Mucosa of rectum (tissue), 2 donors: Measurements from ENCODE around the gene ZNF524.

ENCODE experiments used
- H3K27ac ChIP-seq, 2 donors: one replicate each; pipeline ENCODE4 v1.7.0; 2013; ENCODE audit warnings: inconsistent platforms in 2 of 2, low read depth in 2 of 2, low read length in 2 of 2
- H3K27me3 ChIP-seq, 2 donors: one replicate each; pipeline ENCODE4 v1.7.0; 2013; ENCODE audit warnings: low read length in 2 of 2; ENCODE audit not compliant: control insufficient read depth in 2 of 2, insufficient read depth in 2 of 2
- H3K36me3 ChIP-seq, 2 donors: one replicate each; pipeline ENCODE4 v1.7.0; 2013; ENCODE audit warnings: low read length in 2 of 2; ENCODE audit not compliant: control insufficient read depth in 2 of 2, insufficient read depth in 2 of 2
- H3K4me1 ChIP-seq, 2 donors: one replicate each; pipeline ENCODE4 v1.7.0; 2013; ENCODE audit warnings: low read length in 2 of 2, mild to moderate bottlenecking in 1 of 2; ENCODE audit not compliant: control insufficient read depth in 2 of 2, insufficient read depth in 2 of 2
- H3K4me3 ChIP-seq, 2 donors: one replicate each; pipeline ENCODE4 v1.7.0; 2013; ENCODE audit warnings: low read length in 2 of 2
- H3K9ac ChIP-seq, 2 donors: one replicate each; pipeline ENCODE4 v1.7.0; 2013; ENCODE audit warnings: low read length in 2 of 2, low read depth in 1 of 2, mild to moderate bottlenecking in 1 of 2
- H3K9me3 ChIP-seq, 2 donors: one replicate each; pipeline ENCODE4 v1.7.0; 2013; ENCODE audit warnings: low read length in 2 of 2; ENCODE audit not compliant: control insufficient read depth in 2 of 2
- donor health status: healthy.
- donor health status: Normal muscosa, but diverticular disease.

Gene ZNF524

DNA sequence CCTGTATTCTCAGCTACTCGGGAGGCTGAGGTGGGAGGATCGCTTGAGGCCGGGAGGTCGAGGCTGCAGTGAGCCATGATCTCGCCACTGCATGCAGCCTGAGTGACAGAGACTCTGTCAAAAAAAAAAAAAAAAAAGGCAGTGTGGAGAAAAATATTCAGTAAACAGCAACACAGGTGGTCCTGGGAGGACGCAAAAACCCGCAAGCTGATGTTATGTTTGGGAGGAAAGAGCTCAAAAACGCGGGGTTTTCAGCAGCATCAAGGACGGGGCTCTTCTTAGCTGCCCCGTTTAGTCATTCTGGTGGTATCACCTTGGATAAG lies 24.9 kb downstream of the ZNF524 start:
- H3K9ac ChIP-seq: peak overlapping the region in 1 of 2 donors; percentile 54
- H3K4me3 ChIP-seq: peak overlapping the region; percentile 64 to 85
- H3K36me3 ChIP-seq: peaks cover 0 to 12% of the 10 kb centered on the region in 2 donors
- H3K27ac ChIP-seq: peak overlapping the region; percentile 96 to 97
- peaks cover 0 to 4% of the 10 kb centered on the region in 2 donors for H3K4me1 ChIP-seq
- H3K9me3 ChIP-seq: no peaks in the 10 kb centered on the region
- no peaks in the 10 kb centered on the region for H3K27me3 ChIP-seq

DNA sequence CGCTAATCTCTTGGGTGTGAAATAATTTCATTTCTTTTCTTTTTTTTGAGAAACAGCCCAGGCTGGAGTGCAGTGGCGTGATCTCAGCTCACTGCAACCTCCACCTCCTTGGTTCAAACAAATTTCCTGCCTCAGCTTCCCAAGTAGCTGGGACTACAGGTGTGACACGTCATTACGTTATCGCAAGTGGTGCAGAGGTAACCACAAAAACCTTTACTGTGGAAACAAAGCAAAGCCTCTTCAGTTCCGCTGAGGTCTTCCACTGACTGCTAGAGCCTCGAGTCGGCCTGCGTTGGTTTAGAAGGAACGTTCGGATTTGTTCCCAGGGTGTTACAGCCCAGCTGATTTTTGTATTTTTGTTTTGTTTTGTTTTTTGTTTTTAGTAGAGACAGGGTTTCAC lies 26.3 kb downstream of the ZNF524 start:
- Histone ChIP-seq H3K9ac (no peak overlapping the region), H3K36me3 (peaks cover 0 to 3% of the 10 kb centered on the region in 2 donors), H3K4me3 (no peak overlapping the region), H3K4me1 (peaks cover 0 to 4% of the 10 kb centered on the region in 2 donors), H3K27me3 (no peaks in the 10 kb centered on the region), H3K9me3 (no peaks in the 10 kb centered on the region), H3K27ac (no peak overlapping the region)

DNA sequence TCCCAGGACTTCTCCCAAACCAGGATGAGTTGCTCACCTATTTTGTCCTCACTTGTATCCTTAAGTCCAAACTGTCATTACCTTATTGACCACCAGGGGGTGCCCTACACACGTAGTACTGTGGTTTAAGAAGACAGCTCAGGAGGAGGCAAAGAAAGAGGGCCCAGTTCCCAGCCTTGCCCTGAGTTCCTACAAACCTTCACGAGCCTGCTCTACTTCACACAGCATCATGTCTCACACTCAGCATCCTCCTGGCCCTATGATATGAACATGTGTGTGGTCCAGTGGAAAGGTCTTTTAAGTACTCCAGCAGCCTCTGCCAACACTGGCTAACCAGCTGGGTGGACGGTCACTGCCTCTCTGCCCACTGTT lies 32.4 kb downstream of the ZNF524 start:
- no peaks in the 10 kb centered on the region for H3K36me3 ChIP-seq
- H3K27me3 ChIP-seq: no peaks in the 10 kb centered on the region
- H3K27ac ChIP-seq: no peak overlapping the region
- peak overlapping the region in 1 of 2 donors; percentile 60 for H3K9ac ChIP-seq
- H3K4me3 ChIP-seq: no peak overlapping the region
- H3K9me3 ChIP-seq: no peaks in the 10 kb centered on the region
- H3K4me1 ChIP-seq: peaks cover 16 to 25% of the 10 kb centered on the region in 2 donors

DNA sequence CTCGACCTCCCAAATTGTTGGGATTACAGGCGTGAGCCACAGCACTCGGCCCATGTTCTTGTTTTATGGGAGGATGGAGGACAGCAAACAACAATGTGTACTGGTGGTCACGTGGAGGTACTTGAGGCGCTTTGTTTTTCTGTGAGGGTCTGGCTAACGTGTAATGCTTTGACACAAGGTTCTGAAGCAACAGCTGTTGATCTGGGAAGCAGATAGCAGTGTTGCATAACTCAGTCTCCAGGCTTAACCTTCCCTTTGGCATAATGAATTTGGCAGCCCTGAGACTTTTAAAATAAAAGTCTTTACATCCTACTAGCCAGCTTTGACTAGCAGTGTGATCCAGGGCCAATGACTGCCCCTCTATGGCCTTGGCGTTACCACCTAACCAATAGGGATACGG lies 33.8 kb downstream of the ZNF524 start:
- Histone ChIP-seq H3K27ac (no peak overlapping the region), H3K36me3 (no peaks in the 10 kb centered on the region), H3K4me3 (peak overlapping the region in 1 of 2 donors; percentile 99), H3K9me3 (no peaks in the 10 kb centered on the region), H3K4me1 (peaks cover 16 to 26% of the 10 kb centered on the region in 2 donors), H3K9ac (no peak overlapping the region), H3K27me3 (no peaks in the 10 kb centered on the region)

DNA sequence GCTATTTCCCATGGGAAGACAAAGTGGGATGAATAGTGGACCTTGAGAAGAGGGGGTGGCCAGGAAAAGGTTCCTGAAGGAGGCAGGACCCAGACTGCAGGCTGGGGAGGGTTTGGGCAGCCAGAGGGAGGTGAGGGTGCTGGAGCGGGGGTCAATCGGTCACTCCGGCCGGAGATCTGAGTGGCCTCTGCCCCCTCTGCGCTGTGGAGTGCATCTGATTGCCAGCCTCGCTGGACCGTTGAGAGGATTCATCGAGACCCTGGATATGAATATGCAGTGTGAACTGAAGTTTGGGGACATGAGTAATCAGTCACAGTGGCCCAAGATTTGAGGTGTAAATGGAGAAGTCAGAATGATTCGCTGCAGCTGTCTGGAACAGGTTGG lies 35.2 kb downstream of the ZNF524 start:
- H3K4me3 ChIP-seq: peak overlapping the region; percentile 94 to 99
- H3K27ac ChIP-seq: peak overlapping the region; percentile 84 to 93
- H3K9ac ChIP-seq: peak overlapping the region; percentile 96 to 99
- peaks cover 21 to 30% of the 10 kb centered on the region in 2 donors for H3K4me1 ChIP-seq
- no peaks in the 10 kb centered on the region for H3K36me3 ChIP-seq
- no peaks in the 10 kb centered on the region for H3K9me3 ChIP-seq
- no peaks in the 10 kb centered on the region for H3K27me3 ChIP-seq

DNA sequence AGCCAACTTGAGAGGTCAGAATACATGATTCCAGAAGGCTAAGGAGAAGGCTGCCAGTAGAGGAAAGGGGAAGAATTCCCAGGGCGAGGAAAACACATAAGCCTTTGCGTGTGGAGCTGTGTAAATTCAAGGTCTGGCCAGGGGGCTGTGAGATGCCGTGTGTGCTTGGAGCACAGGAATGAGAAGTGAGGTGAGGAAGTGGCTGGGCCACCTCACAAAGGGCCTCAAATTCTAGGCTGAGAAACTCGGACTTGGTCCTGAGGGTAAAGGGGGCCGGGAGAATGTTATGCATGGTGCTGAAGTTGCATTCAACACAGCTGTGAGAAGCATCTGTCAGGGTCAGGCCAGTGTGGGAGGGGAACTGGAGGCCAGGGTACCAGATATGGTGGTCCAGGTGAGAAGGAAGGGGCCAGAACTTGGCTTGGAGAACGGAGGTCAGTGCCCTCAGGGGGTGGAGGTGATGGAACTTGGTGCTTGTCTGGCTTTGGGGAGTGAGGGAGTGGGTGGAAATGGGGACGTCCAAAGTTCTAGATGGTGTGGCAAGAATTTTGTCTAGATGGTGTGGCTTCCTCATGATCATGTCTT lies 35.9 kb downstream of the ZNF524 start:
- H3K36me3 ChIP-seq: no peaks in the 10 kb centered on the region
- H3K27ac ChIP-seq: peak overlapping the region in 1 of 2 donors; percentile 93
- H3K4me3 ChIP-seq: peak overlapping the region; percentile 94 to 99
- peaks cover 24 to 33% of the 10 kb centered on the region in 2 donors for H3K4me1 ChIP-seq
- H3K9ac ChIP-seq: peak overlapping the region; percentile 96 to 99
- H3K27me3 ChIP-seq: no peaks in the 10 kb centered on the region
- no peaks in the 10 kb centered on the region for H3K9me3 ChIP-seq

DNA sequence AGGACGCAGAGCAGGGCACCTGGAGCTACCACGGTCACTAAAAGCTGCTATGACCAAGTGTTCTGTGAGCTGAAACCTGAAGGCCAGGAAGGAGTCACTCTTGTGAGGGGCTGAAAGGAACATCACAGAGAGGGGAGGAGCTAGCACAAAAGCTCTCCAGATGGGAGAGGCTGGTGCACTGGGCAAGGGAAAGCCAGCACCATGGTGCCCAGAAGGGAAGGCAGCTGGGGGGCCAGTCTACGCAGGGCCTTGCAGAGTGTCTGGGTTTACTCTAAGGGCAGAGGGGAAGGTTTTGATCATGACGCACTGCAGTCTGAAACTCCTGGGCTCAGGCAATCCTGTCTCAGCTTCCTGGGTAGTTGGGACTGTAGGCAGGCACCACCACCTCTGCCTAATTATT lies 36.6 kb downstream of the ZNF524 start:
- H3K4me3 ChIP-seq: peak overlapping the region in 1 of 2 donors; percentile 99
- no peak overlapping the region for H3K9ac ChIP-seq

DNA sequence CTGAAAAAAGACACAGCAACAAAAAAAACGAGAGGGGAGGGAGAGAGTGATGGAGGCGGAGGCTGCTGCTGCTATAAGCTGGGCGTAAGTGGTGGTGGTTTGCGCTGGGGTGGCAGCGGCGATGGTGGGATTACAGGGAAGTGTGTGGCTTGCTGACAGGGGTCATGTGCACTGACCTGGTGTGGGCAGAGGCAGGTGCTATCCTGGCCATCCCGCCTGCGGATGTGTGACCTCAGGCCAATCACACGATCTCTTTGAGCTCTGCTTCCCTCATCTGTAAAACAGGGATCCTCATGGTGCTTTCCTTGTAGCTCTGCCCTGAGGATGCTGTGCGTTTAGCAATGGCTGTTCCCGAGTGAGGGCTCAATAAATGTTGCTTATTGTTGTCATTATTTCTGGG lies 37.4 kb downstream of the ZNF524 start:
- Histone ChIP-seq H3K27me3 (no peaks in the 10 kb centered on the region), H3K9me3 (no peaks in the 10 kb centered on the region), H3K27ac (no peak overlapping the region), H3K9ac (no peak overlapping the region), H3K4me1 (peaks cover 31 to 37% of the 10 kb centered on the region in 2 donors), H3K36me3 (no peaks in the 10 kb centered on the region), H3K4me3 (no peak overlapping the region)

More for the DNA sequence above, 36.6 kb downstream of the ZNF524 start:
- H3K27ac ChIP-seq: no peak overlapping the region
- no peaks in the 10 kb centered on the region for H3K27me3 ChIP-seq
- H3K4me1 ChIP-seq: peaks cover 26 to 37% of the 10 kb centered on the region in 2 donors
- no peaks in the 10 kb centered on the region for H3K9me3 ChIP-seq
- H3K36me3 ChIP-seq: no peaks in the 10 kb centered on the region

DNA sequence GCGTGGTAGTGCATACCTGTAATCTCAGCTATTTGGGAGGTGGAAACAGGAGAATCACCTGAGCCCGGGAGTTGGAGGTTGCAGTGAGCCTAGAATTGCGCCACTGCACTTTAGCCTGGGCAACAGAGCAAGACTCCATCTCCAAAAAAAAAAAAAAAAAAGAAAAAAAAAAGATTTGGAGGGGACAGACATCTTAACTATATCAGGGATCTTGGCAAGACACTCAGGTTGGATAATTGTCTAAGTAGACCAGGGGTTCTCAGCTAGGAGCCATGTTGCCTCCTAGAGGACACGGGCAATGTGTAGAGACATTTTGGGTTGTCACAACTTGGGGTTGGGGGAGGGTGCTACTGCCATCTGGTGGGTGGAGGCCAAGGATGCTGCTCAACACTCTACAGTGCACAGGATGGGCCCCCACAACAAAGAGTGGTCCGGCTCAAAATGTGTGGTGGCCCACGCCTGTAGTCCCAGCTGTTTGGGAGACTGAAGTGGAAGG lies 38.8 kb downstream of the ZNF524 start:
- no peak overlapping the region for H3K27ac ChIP-seq
- no peaks in the 10 kb centered on the region for H3K36me3 ChIP-seq
- no peaks in the 10 kb centered on the region for H3K9me3 ChIP-seq
- peaks cover 40 to 44% of the 10 kb centered on the region in 2 donors for H3K4me1 ChIP-seq
- H3K4me3 ChIP-seq: no peak overlapping the region
- no peak overlapping the region for H3K9ac ChIP-seq
- no peaks in the 10 kb centered on the region for H3K27me3 ChIP-seq

DNA sequence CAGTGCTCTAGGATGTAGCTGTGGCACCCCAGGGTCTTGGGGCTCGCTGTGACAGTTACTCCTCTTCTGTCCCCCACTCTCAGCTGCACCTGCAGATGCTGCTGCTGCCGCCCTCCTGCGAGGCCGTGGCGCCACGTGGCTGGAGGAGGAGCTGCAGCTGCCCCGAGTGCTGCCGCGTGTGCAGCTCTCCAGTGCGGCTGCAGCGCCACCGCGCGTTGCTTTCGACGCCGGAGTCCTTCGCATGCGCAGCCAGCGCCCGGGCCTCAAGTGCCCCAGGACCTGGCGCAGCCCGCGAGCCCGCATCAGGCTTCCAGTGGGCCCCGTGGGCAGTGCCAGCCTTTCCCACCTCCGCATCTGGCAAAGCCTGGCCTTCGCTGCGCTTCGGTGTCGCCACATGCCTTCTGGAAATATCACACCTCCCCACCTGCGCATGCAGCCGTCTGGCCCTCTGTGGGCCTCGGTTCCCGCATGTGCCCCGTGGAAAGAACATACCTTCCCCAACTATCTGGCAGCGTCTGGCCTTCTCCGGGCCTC lies 40.0 kb downstream of the ZNF524 start:
- Histone ChIP-seq H3K4me3 (peak overlapping the region; percentile 69 to 71), H3K27ac (peak overlapping the region; percentile 73 to 81)

More for the DNA sequence above, 40.0 kb downstream of the ZNF524 start:
- peak overlapping the region; percentile 50 to 56 for H3K9ac ChIP-seq
- peaks cover 0 to 7% of the 10 kb centered on the region in 2 donors for H3K36me3 ChIP-seq
- H3K4me1 ChIP-seq: peaks cover 41 to 55% of the 10 kb centered on the region in 2 donors
- H3K9me3 ChIP-seq: no peaks in the 10 kb centered on the region
- no peaks in the 10 kb centered on the region for H3K27me3 ChIP-seq
